NCI-H1694 (cell line): Measurements from ENCODE around the gene ARHGAP42.

ENCODE experiments used
- DNase-seq: peaks from one replicate; lab custom pipeline; 2025; lab: John Stamatoyannopoulos, UW

Gene ARHGAP42

GRCh38 chr11:101022256-101022655 is 335.2 kb downstream of the ARHGAP42 start:
- DNase-seq: no peak

GRCh38 chr11:101028644-101029043 is 341.6 kb downstream of the ARHGAP42 start:
- DNase-seq: no peak

DNA sequence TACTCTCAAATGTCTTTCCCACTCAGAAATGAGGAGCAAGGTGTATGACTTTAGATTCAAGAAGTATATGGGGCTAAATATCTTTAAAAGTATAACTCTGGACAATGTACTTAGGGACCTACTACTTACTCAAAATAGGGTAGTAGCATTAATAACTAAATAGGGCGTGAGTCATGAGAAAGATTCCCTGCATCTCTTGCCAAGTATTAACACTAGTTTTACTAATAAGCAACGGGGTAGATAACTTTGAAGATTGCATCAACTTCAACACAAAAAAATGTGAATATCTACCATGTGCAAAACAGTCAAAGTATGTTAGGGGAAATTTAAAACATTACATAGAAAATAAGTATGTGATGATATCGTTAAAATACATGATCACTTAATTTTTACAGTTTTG is 342.9 kb downstream of the ARHGAP42 start:
- DNase-seq: no peak

DNA sequence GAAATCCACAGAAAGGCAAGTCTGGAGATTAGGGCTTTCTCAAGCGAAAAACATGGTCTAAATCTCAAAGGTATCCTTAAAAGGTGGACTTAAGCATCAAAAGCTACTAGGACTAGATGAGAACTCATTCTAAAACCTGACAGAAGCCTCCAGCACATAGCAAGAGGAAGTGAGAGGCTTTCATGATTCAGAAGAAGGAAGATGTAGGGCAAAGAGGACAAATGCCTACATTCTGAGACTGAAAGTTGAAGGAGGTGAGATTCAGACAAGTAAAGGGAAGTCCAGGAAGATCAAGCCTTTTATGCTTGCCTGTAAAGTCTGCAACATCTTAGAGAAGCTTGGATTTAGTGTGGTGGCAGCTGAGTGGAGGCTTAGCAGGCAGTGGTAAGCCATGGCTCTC is 343.6 kb downstream of the ARHGAP42 start:
- no peak for DNase-seq

DNA sequence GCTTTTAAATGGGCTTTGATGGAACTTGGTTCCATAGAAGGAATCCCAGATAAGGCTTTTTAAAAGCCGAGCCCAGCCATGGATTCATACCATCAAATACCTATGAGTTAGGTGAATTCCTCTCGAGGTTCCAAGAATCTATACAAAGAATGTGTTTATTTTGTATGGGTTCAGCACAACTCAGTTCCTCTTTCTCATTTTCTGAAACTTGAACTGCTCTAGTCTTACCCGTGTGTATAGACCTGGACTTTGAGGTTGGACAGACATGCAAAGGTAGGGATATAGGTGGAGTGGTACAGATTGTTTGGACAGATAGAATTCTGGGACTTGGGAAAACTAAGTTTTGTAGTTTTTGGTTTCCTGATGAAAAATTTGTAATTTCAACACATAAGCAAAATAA is 344.6 kb downstream of the ARHGAP42 start:
- DNase-seq: no peak

DNA sequence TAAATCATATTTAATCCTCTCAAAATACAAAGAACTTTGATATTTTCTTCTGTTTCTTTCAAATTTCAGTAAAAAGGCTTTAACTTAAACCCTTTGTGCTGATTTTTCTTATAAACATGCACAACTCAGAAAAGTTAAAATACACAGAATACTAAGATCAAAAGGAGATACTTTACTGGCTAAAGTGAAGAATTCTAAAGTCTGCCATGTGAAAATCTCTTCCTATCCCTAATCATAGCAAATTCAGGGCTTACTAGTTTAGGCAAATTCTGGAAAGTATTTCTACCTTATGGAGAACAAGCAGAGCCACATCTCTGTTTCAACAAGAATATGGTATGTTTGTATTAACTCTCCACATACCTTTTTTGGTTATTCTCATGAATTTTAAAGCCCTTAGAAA is 345.9 kb downstream of the ARHGAP42 start:
- DNase-seq: no peak

DNA sequence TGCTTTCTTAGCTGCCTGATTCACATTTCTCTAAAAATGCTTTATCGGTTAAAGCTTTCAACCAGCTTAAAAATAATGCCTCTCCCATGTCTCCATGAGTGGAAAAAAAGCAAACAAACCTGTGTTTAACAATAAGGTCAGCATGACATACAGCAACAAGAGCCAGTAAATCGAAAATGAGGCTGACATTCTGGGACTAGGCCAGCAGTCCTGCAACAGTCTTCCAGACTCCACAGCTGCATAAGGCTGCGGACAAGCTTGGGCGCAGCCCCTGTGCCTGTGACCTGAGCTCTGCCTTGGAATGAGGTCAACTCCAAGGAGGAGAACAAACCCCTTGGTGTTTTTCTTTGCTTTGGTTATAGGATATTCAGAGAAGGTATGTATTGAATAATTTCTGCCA is 347.0 kb downstream of the ARHGAP42 start:
- DNase-seq: no peak

GRCh38 chr11:101035872-101036271 is 348.8 kb downstream of the ARHGAP42 start:
- no peak for DNase-seq
